ENCODE measurements around the gene ADGRD2.

ADGRD2 gene

GRCh38 chr9:124510650-124511425 is 60.6 kb downstream of the ADGRD2 start:
- Mint-ChIP-seq H3K27me3 (peaks cover 4% of the 10 kb centered on the region), H3K9me3 (no peaks in the 10 kb centered on the region), H3K27ac (no peak overlapping the region), H3K36me3 (ENCODE audit: low read depth) (no peaks in the 10 kb centered on the region), H3K4me3 (no peak overlapping the region), H3K4me1 (ENCODE audit: low read depth) (no peaks in the 10 kb centered on the region)

GRCh38 chr9:124511426-124511840 is 61.2 kb downstream of the ADGRD2 start:
- Mint-ChIP-seq H3K4me1 (ENCODE audit: low read depth) (no peaks in the 10 kb centered on the region), H3K4me3 (no peak overlapping the region), H3K36me3 (ENCODE audit: low read depth) (no peaks in the 10 kb centered on the region), H3K27ac (no peak overlapping the region), H3K27me3 (peaks cover 4% of the 10 kb centered on the region), H3K9me3 (no peaks in the 10 kb centered on the region)

- H3K9me3 Mint-ChIP-seq, result no peaks in the 10 kb centered on the region
- no peaks in the 10 kb centered on the region for H3K36me3 Mint-ChIP-seq (ENCODE audit: low read depth)
- peaks cover 4% of the 10 kb centered on the region for H3K27me3 Mint-ChIP-seq
- no peak overlapping the region for H3K27ac Mint-ChIP-seq
- no peaks in the 10 kb centered on the region for H3K4me1 Mint-ChIP-seq (ENCODE audit: low read depth)
- no peak overlapping the region for H3K4me3 Mint-ChIP-seq
Observed at GRCh38 chr9:124511891-124512805, 61.9 kb downstream of the ADGRD2 start.

- H3K36me3 Mint-ChIP-seq (ENCODE audit: low read depth), result no peaks in the 10 kb centered on the region
- H3K9me3 Mint-ChIP-seq, result no peaks in the 10 kb centered on the region
- no peaks in the 10 kb centered on the region for H3K4me1 Mint-ChIP-seq (ENCODE audit: low read depth)
- H3K4me3 Mint-ChIP-seq, result no peak overlapping the region
- H3K27me3 Mint-ChIP-seq, result peaks cover 4% of the 10 kb centered on the region
- no peak overlapping the region for H3K27ac Mint-ChIP-seq
Observed at GRCh38 chr9:124512806-124513204, 62.6 kb downstream of the ADGRD2 start.

GRCh38 chr9:124513376-124513994 is 63.2 kb downstream of the ADGRD2 start:
- H3K27me3 Mint-ChIP-seq, result peaks cover 4% of the 10 kb centered on the region
- H3K4me1 Mint-ChIP-seq (ENCODE audit: low read depth), result no peaks in the 10 kb centered on the region

GRCh38 chr9:124514125-124514524 is 63.9 kb downstream of the ADGRD2 start:
- Mint-ChIP-seq H3K27me3 (peaks cover 4% of the 10 kb centered on the region), H3K9me3 (no peaks in the 10 kb centered on the region), H3K4me3 (no peak overlapping the region), H3K4me1 (ENCODE audit: low read depth) (no peaks in the 10 kb centered on the region), H3K27ac (no peak overlapping the region), H3K36me3 (ENCODE audit: low read depth) (no peaks in the 10 kb centered on the region)

More at GRCh38 chr9:124513376-124513994, 63.2 kb downstream of the ADGRD2 start:
- H3K4me3 Mint-ChIP-seq, result no peak overlapping the region
- no peak overlapping the region for H3K27ac Mint-ChIP-seq
- no peaks in the 10 kb centered on the region for H3K36me3 Mint-ChIP-seq (ENCODE audit: low read depth)
- no peaks in the 10 kb centered on the region for H3K9me3 Mint-ChIP-seq

GRCh38 chr9:124514874-124515273 is 64.6 kb downstream of the ADGRD2 start:
- Mint-ChIP-seq H3K9me3 (no peaks in the 10 kb centered on the region), H3K27ac (no peak overlapping the region), H3K27me3 (peaks cover 4% of the 10 kb centered on the region), H3K36me3 (ENCODE audit: low read depth) (no peaks in the 10 kb centered on the region), H3K4me1 (ENCODE audit: low read depth) (no peaks in the 10 kb centered on the region), H3K4me3 (no peak overlapping the region)

GRCh38 chr9:124517600-124517999 is 67.3 kb downstream of the ADGRD2 start:
- no peak overlapping the region for H3K4me3 Mint-ChIP-seq
- peaks cover 7% of the 10 kb centered on the region for H3K27me3 Mint-ChIP-seq
- no peaks in the 10 kb centered on the region for H3K4me1 Mint-ChIP-seq (ENCODE audit: low read depth)
- no peaks in the 10 kb centered on the region for H3K36me3 Mint-ChIP-seq (ENCODE audit: low read depth)
- no peak overlapping the region for H3K27ac Mint-ChIP-seq
- no peaks in the 10 kb centered on the region for H3K9me3 Mint-ChIP-seq

- Mint-ChIP-seq H3K9me3 (no peaks in the 10 kb centered on the region), H3K36me3 (ENCODE audit: low read depth) (no peaks in the 10 kb centered on the region), H3K4me3 (no peak overlapping the region), H3K4me1 (ENCODE audit: low read depth) (no peaks in the 10 kb centered on the region), H3K27ac (no peak overlapping the region), H3K27me3 (peaks cover 5% of the 10 kb centered on the region)
Observed at GRCh38 chr9:124518116-124518515, 67.9 kb downstream of the ADGRD2 start.

GRCh38 chr9:124520206-124520596 is 70.0 kb downstream of the ADGRD2 start:
- H3K27ac Mint-ChIP-seq, result no peak overlapping the region
- no peaks in the 10 kb centered on the region for H3K36me3 Mint-ChIP-seq (ENCODE audit: low read depth)
- peaks cover 3% of the 10 kb centered on the region for H3K27me3 Mint-ChIP-seq
- H3K4me1 Mint-ChIP-seq (ENCODE audit: low read depth), result no peaks in the 10 kb centered on the region
- H3K4me3 Mint-ChIP-seq, result no peak overlapping the region
- H3K9me3 Mint-ChIP-seq, result no peaks in the 10 kb centered on the region

- H3K4me1 Mint-ChIP-seq (ENCODE audit: low read depth), result no peaks in the 10 kb centered on the region
- H3K4me3 Mint-ChIP-seq, result no peak overlapping the region
- H3K27me3 Mint-ChIP-seq, result peaks cover 3% of the 10 kb centered on the region
- H3K36me3 Mint-ChIP-seq (ENCODE audit: low read depth), result no peaks in the 10 kb centered on the region
- no peak overlapping the region for H3K27ac Mint-ChIP-seq
- no peaks in the 10 kb centered on the region for H3K9me3 Mint-ChIP-seq
Observed at GRCh38 chr9:124521142-124521541, 70.9 kb downstream of the ADGRD2 start.

GRCh38 chr9:124522121-124523098 is 72.2 kb downstream of the ADGRD2 start:
- Mint-ChIP-seq H3K4me3 (no peak overlapping the region), H3K27me3 (peaks cover 3% of the 10 kb centered on the region), H3K4me1 (ENCODE audit: low read depth) (no peaks in the 10 kb centered on the region), H3K27ac (no peak overlapping the region), H3K36me3 (ENCODE audit: low read depth) (no peaks in the 10 kb centered on the region), H3K9me3 (no peaks in the 10 kb centered on the region)

GRCh38 chr9:124526174-124526573 is 75.9 kb downstream of the ADGRD2 start:
- no peak overlapping the region for H3K27ac Mint-ChIP-seq
- no peaks in the 10 kb centered on the region for H3K36me3 Mint-ChIP-seq (ENCODE audit: low read depth)
- no peak overlapping the region for H3K4me3 Mint-ChIP-seq
- no peaks in the 10 kb centered on the region for H3K4me1 Mint-ChIP-seq (ENCODE audit: low read depth)
- H3K9me3 Mint-ChIP-seq, result no peaks in the 10 kb centered on the region
- H3K27me3 Mint-ChIP-seq, result no peaks in the 10 kb centered on the region

- no peaks in the 10 kb centered on the region for H3K9me3 Mint-ChIP-seq
- no peaks in the 10 kb centered on the region for H3K36me3 Mint-ChIP-seq (ENCODE audit: low read depth)
- no peaks in the 10 kb centered on the region for H3K4me1 Mint-ChIP-seq (ENCODE audit: low read depth)
- H3K27me3 Mint-ChIP-seq, result no peaks in the 10 kb centered on the region
- H3K27ac Mint-ChIP-seq, result no peak overlapping the region
- H3K4me3 Mint-ChIP-seq, result no peak overlapping the region
Observed at GRCh38 chr9:124527781-124528180, 77.5 kb downstream of the ADGRD2 start.

Measured in stimulated activated naive CD8-positive, alpha-beta T cell treated with anti-CD3 and anti-CD28 coated beads, Interleukin-15, Interleukin-2, amounts not matched to agents 100 ng/mL and 50 ng/mL, for 24 hours (primary cell).